SK-N-SH treated with all-trans-retinoic acid at 6 μM for 48 hours (cell line): ENCODE measurements around the gene KIF7.

Experiments
- ATAC-seq: fragments of 200-7000 bp; cut with Tn5 transposase; 3 replicates; pipeline ENCODE4 v1.9.1; 2020; ENCODE audit warnings: mild to moderate bottlenecking, moderate library complexity
- ARNTL ChIP-seq: fragments of 450-650 bp; formaldehyde crosslinking; IDR thresholded peaks from 2 replicates; pipeline ENCODE4 v1.5.0; 2020; ENCODE audit warnings: low read depth, mild to moderate bottlenecking, moderate library complexity, borderline replicate concordance
- BACH2 ChIP-seq: fragments of 250-450 bp; sonication (Bioruptor Pico); IDR thresholded peaks from 2 replicates; pipeline ENCODE4 v1.9.0; 2021; ENCODE audit warnings: mild to moderate bottlenecking, borderline replicate concordance
- CREB5 ChIP-seq: fragments of 250-450 bp; sonication (Bioruptor Pico); IDR thresholded peaks from 2 replicates; pipeline ENCODE4 v1.5.1; 2020; ENCODE audit warnings: low read depth, mild to moderate bottlenecking, moderate library complexity
- CSDC2 ChIP-seq: fragments of 250-450 bp; sonication (Bioruptor Pico); IDR thresholded peaks from 2 replicates; pipeline ENCODE4 v1.5.0; 2020; ENCODE audit warnings: mild to moderate bottlenecking, moderate library complexity
- CSRNP3 ChIP-seq: fragments of 250-450 bp; sonication (Bioruptor Pico); IDR thresholded peaks from 2 replicates; pipeline ENCODE4 v1.5.1; 2021; ENCODE audit warnings: mild to moderate bottlenecking, moderate library complexity
- ESRRG ChIP-seq: fragments of 250-450 bp; sonication (Bioruptor Pico); IDR thresholded peaks from 2 replicates; pipeline ENCODE4 v1.6.1; 2021; ENCODE audit warnings: mild to moderate bottlenecking
- GLIS3 ChIP-seq: fragments of 250-450 bp; sonication (Bioruptor Pico); IDR thresholded peaks from 2 replicates; pipeline ENCODE4 v1.5.0; 2020; ENCODE audit warnings: mild to moderate bottlenecking, moderate library complexity
- ISL1 ChIP-seq: fragments of 250-450 bp; sonication (Bioruptor Pico); IDR thresholded peaks from 2 replicates; pipeline ENCODE4 v2.1.2; 2022; ENCODE audit warnings: mild to moderate bottlenecking, moderate library complexity
- OSR1 ChIP-seq: fragments of 250-450 bp; sonication (Bioruptor Pico); IDR thresholded peaks from 2 replicates; pipeline ENCODE4 v1.8.0; 2022; ENCODE audit warnings: moderate library complexity, mild to moderate bottlenecking, inconsistent platforms
- PATZ1 ChIP-seq: fragments of 250-450 bp; sonication (Bioruptor Pico); IDR thresholded peaks from 2 replicates; pipeline ENCODE4 v1.8.0; 2020; ENCODE audit warnings: mild to moderate bottlenecking, moderate library complexity, borderline replicate concordance
- POU6F1 ChIP-seq: fragments of 250-450 bp; sonication (Bioruptor Pico); IDR thresholded peaks from 2 replicates; pipeline ENCODE4 v1.8.0; 2021; ENCODE audit warnings: low read depth, mild to moderate bottlenecking, moderate library complexity, borderline replicate concordance
- PPARA ChIP-seq: fragments of 250-450 bp; sonication (Bioruptor Pico); IDR thresholded peaks from 2 replicates; pipeline ENCODE4 v1.5.0; 2020; ENCODE audit warnings: mild to moderate bottlenecking, borderline replicate concordance
- RARB ChIP-seq: fragments of 250-450 bp; sonication (Bioruptor Pico); IDR thresholded peaks from 2 replicates; pipeline ENCODE4 v1.8.0; 2021; ENCODE audit warnings: mild to moderate bottlenecking, moderate library complexity
- TCF4 ChIP-seq: fragments of 250-450 bp; sonication (Bioruptor Pico); IDR thresholded peaks from 2 replicates; pipeline ENCODE4 v1.8.0; 2021; ENCODE audit warnings: mild to moderate bottlenecking, moderate library complexity, borderline replicate concordance
- TOX ChIP-seq: fragments of 250-450 bp; sonication (Bioruptor Pico); IDR thresholded peaks from 2 replicates; pipeline ENCODE4 v1.8.0; 2021; ENCODE audit warnings: mild to moderate bottlenecking, moderate library complexity, borderline replicate concordance
- ZC3H10 ChIP-seq: fragments of 250-450 bp; sonication (Bioruptor Pico); IDR thresholded peaks from 2 replicates; pipeline ENCODE4 v1.5.1; 2021; ENCODE audit warnings: mild to moderate bottlenecking, moderate library complexity
- ZFP30 ChIP-seq: fragments of 450-650 bp; formaldehyde crosslinking; IDR thresholded peaks from 2 replicates; pipeline ENCODE4 v1.5.0; 2022; ENCODE audit warnings: mild to moderate bottlenecking, moderate library complexity
- ZNF565 ChIP-seq: fragments of 450-650 bp; formaldehyde crosslinking; conservative IDR thresholded peaks from 2 replicates; pipeline ENCODE4 v1.5.0; 2020; ENCODE audit warnings: low read depth, mild to moderate bottlenecking, moderate library complexity
- ZNF70 ChIP-seq: fragments of 450-650 bp; formaldehyde crosslinking; IDR thresholded peaks from 2 replicates; pipeline ENCODE4 v1.5.0; 2020; ENCODE audit warnings: mild to moderate bottlenecking, moderate library complexity
- ZNF8 ChIP-seq: fragments of 450-650 bp; formaldehyde crosslinking; IDR thresholded peaks from 2 replicates; pipeline ENCODE4 v1.5.0; 2020; ENCODE audit warnings: mild to moderate bottlenecking, moderate library complexity

Gene KIF7

GRCh38 chr15:89649013-89649625 is 6.1 kb downstream of the KIF7 start:
- ATAC-seq: no peak
- TF ChIP-seq ZC3H10 (CRISPR knock-in tag) (no peak), CSDC2 (CRISPR knock-in tag) (no peak), CSRNP3 (no peak), ZNF565 (no peak), CREB5 (CRISPR knock-in tag) (no peak), OSR1 (no peak)

GRCh38 chr15:89648106-89649012 is 6.9 kb downstream of the KIF7 start:
- TF ChIP-seq ESRRG (CRISPR knock-in tag): no peak
- TF ChIP-seq BACH2 (CRISPR knock-in tag): no peak
- TF ChIP-seq ZFP30 (CRISPR knock-in tag): no peak
- no peak for TF ChIP-seq RARB (CRISPR knock-in tag)
- no peak for TF ChIP-seq GLIS3
- TF ChIP-seq PATZ1: no peak
- TF ChIP-seq ZC3H10 (CRISPR knock-in tag): no peak
- no peak for TF ChIP-seq TCF4 (CRISPR knock-in tag)
- no peak for TF ChIP-seq CSRNP3
- no peak for TF ChIP-seq TOX (CRISPR knock-in tag)
- no peak for TF ChIP-seq PPARA (CRISPR knock-in tag)
- no peak for TF ChIP-seq CSDC2 (CRISPR knock-in tag)
- no peak for TF ChIP-seq POU6F1 (CRISPR knock-in tag)
- TF ChIP-seq ZNF8 (CRISPR knock-in tag): no peak
- TF ChIP-seq ISL1: no peak
- TF ChIP-seq ZNF70 (CRISPR knock-in tag): no peak
- no peak for TF ChIP-seq OSR1
- TF ChIP-seq ZNF565: no peak
- TF ChIP-seq CREB5 (CRISPR knock-in tag): no peak
- TF ChIP-seq, all 23 proteins: peak for 0
- no peak for ATAC-seq

GRCh38 chr15:89647191-89647851 is 7.9 kb downstream of the KIF7 start:
- peak; percentile 95 for ATAC-seq
- no peak for TF ChIP-seq ESRRG (CRISPR knock-in tag)
- TF ChIP-seq CSDC2 (CRISPR knock-in tag): no peak
- no peak for TF ChIP-seq ARNTL (CRISPR knock-in tag)
- TF ChIP-seq OSR1: no peak
- no peak for TF ChIP-seq RARB (CRISPR knock-in tag)
- TF ChIP-seq PPARA (CRISPR knock-in tag): no peak
- TF ChIP-seq CREB5 (CRISPR knock-in tag): no peak
- TF ChIP-seq TCF4 (CRISPR knock-in tag): no peak
- TF ChIP-seq PATZ1: no peak
- no peak for TF ChIP-seq POU6F1 (CRISPR knock-in tag)
